Liver (tissue), 9 donors: ENCODE data around the gene RALGPS1. TPM values are rescaled to one million over a fixed set of nuclear protein-coding genes. Genes with fewer than 3 reads are reported as not detected.

ENCODE experiments used
- DNase-seq: peaks from one replicate; pipeline ENCODE4 v3.0.0-alpha.2; 2017; ENCODE audit warnings: low spot score
- H3K27ac ChIP-seq, 2 donors: one replicate each; pipeline ENCODE4 v1.7.0; 2013; ENCODE audit warnings: inconsistent platforms in 2 of 2, low read length in 2 of 2, control low read depth in 1 of 2, low read depth in 1 of 2, mild to moderate bottlenecking in 1 of 2
- H3K27me3 ChIP-seq, 4 donors: one replicate each; pipeline versions ENCODE4 v1.6.1 to v1.7.0; 2013; ENCODE audit warnings: low read length in 3 of 4, inconsistent platforms in 1 of 4, mild to moderate bottlenecking in 1 of 4, moderate library complexity in 1 of 4; ENCODE audit not compliant: control insufficient read depth in 4 of 4, insufficient read depth in 4 of 4
- H3K36me3 ChIP-seq, 4 donors: one replicate each; pipeline versions ENCODE4 v1.6.1 to v1.7.0; 2013; ENCODE audit warnings: low read length in 3 of 4, mild to moderate bottlenecking in 3 of 4, low read depth in 1 of 4, moderate library complexity in 1 of 4; ENCODE audit not compliant: control insufficient read depth in 4 of 4, insufficient read depth in 3 of 4
- H3K4me1 ChIP-seq, 4 donors: one replicate each; pipeline versions ENCODE4 v1.6.1 to v1.7.0; 2013; ENCODE audit warnings: low read length in 3 of 4, mild to moderate bottlenecking in 3 of 4, moderate library complexity in 1 of 4; ENCODE audit not compliant: control insufficient read depth in 4 of 4, insufficient read depth in 4 of 4
- H3K4me3 ChIP-seq, 3 donors: one replicate each; pipeline versions ENCODE4 v1.6.1 to v1.7.0; 2013; ENCODE audit warnings: low read length in 3 of 3, control low read depth in 1 of 3, low read depth in 1 of 3, mild to moderate bottlenecking in 1 of 3
- H3K9ac ChIP-seq, 2 donors: one replicate each; pipeline ENCODE4 v1.7.0; 2013; ENCODE audit warnings: low read length in 2 of 2, mild to moderate bottlenecking in 2 of 2, moderate library complexity in 2 of 2, control low read depth in 1 of 2, low read depth in 1 of 2
- H3K9me3 ChIP-seq, 4 donors: one replicate each; pipeline versions ENCODE4 v1.6.1 to v1.7.0; 2013; ENCODE audit warnings: low read length in 3 of 4; ENCODE audit not compliant: control insufficient read depth in 4 of 4
- ATF3 ChIP-seq: IDR thresholded peaks from 2 replicates; pipeline ENCODE4 v1.6.1; 2016; ENCODE audit warnings: antibody characterized with exemption
- EGR1 ChIP-seq, 2 donors: IDR thresholded peaks; 2 replicates each; pipeline ENCODE4 v1.6.1; 2016 to 2018; ENCODE audit warnings: antibody characterized with exemption in 2 of 2, low read depth in 2 of 2
- FOXA1 ChIP-seq: IDR thresholded peaks from 2 replicates; pipeline ENCODE4 v1.6.1; 2016; ENCODE audit warnings: antibody characterized with exemption
- FOXA2 ChIP-seq: IDR thresholded peaks from 2 replicates; pipeline ENCODE4 v1.6.1; 2016; ENCODE audit warnings: antibody characterized with exemption
- HNF4A ChIP-seq, 2 donors: conservative IDR thresholded peaks; 2 replicates each; pipeline ENCODE4 v1.6.1; 2016; ENCODE audit warnings: antibody characterized with exemption in 2 of 2, mild to moderate bottlenecking in 2 of 2
- MAX ChIP-seq: IDR thresholded peaks from 2 replicates; pipeline ENCODE4 v1.6.1; 2016; ENCODE audit warnings: antibody characterized with exemption
- NR2F2 ChIP-seq: IDR thresholded peaks from 2 replicates; pipeline ENCODE4 v1.6.1; 2016; ENCODE audit warnings: antibody characterized with exemption
- RAD21 ChIP-seq, 2 donors: IDR thresholded peaks; 2 replicates each; pipeline ENCODE4 v1.6.1; 2016; ENCODE audit warnings: antibody characterized with exemption in 2 of 2, mild to moderate bottlenecking in 2 of 2
- YY1 ChIP-seq: IDR thresholded peaks from 2 replicates; pipeline ENCODE4 v1.6.1; 2016; ENCODE audit warnings: antibody characterized with exemption, mild to moderate bottlenecking
- WGBS: extraction: QIAGEN DNeasy Blood & Tissue Kit; methylation state at CpG from one replicate; pipeline ENCODE4 v1.1.7; 2013; 5-methylcytosine and 5-hydroxymethylcytosine counted together
- polyA plus RNA-seq, 2 donors: library from polyadenylated mRNA; stranded (reverse) in 1 of 2; unstranded in 1 of 2; fragments of 200-250 nt in 1 of 2; fragments of >200 nt in 1 of 2; fragmentation: Nextera tagmentation in 1 of 2; extraction: Ambion mirVana in 1 of 2; gene quantifications; one replicate each; pipeline versions ENCODE4 v1.2.1 to v1.2.3, GENCODE V29; 2013 to 2015
- total RNA-seq, 2 donors: library from RNA; depleted of rRNA; stranded (reverse); fragments of >200 nt; gene quantifications; one replicate each; pipeline ENCODE4 v1.2.3, GENCODE V29; 2014
- TF ChIP-seq, protein P1 (sequence below): fragments of 150-350 bp; IDR thresholded peaks from 2 replicates; pipeline ENCODE4 v1.5.1; 2017; ENCODE audit warnings: improper control_type of control experiment, low read depth, low read length; ENCODE audit not compliant: missing input control
- TF ChIP-seq, protein P2 (sequence below): IDR thresholded peaks from 2 replicates; pipeline ENCODE4 v1.6.1; 2016; ENCODE audit warnings: antibody characterized with exemption, mild to moderate bottlenecking
- donor health status: healthy.
- donor health status: healthy.
- donor health status: healthy.
- donor health status: healthy.
- donor health status: healthy.

Gene RALGPS1
- total and polyA plus RNA-seq, 4 donors: 1.4 to 2.7 (median 2.0) TPM

DNA sequence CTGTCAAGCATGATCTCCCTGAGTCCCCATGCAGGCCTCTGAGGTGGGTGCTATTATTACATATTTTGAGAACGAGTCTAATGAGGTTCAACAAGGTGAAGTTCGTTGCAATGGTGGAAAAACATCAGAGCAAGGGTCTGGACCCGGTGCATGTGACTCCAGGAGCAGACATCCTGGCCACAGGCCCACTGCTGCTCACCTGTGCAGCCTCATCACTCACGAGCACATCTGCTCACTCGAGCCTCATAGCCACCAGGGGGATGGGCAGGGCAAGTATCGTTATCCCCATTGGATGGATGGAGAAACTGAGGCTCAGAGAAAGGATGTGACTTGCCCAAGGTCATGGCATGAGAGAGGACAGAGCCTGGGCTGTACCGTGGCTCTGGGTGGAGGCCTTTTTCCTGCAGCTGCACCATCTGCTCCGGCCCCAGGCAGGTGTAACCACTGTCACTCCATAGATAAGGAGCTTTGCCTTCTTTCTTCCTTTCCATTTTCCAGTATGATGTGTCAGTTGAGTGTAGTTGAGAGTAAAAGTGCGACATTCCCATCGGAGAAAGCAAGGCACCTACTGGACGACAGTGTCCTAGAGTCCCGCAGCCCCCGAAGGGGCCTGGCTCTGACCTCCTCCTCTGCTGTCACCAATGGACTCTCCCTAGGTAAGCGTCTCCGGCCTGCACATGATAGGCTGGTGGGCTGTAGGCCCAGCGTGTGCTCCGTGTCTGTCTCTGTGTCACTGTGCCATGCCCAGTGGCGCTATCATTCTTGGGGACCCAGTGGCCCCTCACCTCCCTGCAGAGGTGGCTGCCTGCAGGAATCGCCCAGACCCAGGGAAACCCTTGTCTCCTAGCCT is 281.6 kb downstream of the RALGPS1 start:
- Histone ChIP-seq H3K27me3 (no peaks in the 10 kb centered on the region), H3K9me3 (no peaks in the 10 kb centered on the region), H3K9ac (no peak overlapping the region), H3K27ac (no peak overlapping the region), H3K36me3 (no peaks in the 10 kb centered on the region), H3K4me3 (no peak overlapping the region), H3K4me1 (peaks cover 0 to 5% (median 2%) of the 10 kb centered on the region in 4 donors)
- DNase-seq: no peak
- TF ChIP-seq, protein P1, sequence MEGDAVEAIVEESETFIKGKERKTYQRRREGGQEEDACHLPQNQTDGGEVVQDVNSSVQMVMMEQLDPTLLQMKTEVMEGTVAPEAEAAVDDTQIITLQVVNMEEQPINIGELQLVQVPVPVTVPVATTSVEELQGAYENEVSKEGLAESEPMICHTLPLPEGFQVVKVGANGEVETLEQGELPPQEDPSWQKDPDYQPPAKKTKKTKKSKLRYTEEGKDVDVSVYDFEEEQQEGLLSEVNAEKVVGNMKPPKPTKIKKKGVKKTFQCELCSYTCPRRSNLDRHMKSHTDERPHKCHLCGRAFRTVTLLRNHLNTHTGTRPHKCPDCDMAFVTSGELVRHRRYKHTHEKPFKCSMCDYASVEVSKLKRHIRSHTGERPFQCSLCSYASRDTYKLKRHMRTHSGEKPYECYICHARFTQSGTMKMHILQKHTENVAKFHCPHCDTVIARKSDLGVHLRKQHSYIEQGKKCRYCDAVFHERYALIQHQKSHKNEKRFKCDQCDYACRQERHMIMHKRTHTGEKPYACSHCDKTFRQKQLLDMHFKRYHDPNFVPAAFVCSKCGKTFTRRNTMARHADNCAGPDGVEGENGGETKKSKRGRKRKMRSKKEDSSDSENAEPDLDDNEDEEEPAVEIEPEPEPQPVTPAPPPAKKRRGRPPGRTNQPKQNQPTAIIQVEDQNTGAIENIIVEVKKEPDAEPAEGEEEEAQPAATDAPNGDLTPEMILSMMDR: no peak
- TF ChIP-seq, protein P2, sequence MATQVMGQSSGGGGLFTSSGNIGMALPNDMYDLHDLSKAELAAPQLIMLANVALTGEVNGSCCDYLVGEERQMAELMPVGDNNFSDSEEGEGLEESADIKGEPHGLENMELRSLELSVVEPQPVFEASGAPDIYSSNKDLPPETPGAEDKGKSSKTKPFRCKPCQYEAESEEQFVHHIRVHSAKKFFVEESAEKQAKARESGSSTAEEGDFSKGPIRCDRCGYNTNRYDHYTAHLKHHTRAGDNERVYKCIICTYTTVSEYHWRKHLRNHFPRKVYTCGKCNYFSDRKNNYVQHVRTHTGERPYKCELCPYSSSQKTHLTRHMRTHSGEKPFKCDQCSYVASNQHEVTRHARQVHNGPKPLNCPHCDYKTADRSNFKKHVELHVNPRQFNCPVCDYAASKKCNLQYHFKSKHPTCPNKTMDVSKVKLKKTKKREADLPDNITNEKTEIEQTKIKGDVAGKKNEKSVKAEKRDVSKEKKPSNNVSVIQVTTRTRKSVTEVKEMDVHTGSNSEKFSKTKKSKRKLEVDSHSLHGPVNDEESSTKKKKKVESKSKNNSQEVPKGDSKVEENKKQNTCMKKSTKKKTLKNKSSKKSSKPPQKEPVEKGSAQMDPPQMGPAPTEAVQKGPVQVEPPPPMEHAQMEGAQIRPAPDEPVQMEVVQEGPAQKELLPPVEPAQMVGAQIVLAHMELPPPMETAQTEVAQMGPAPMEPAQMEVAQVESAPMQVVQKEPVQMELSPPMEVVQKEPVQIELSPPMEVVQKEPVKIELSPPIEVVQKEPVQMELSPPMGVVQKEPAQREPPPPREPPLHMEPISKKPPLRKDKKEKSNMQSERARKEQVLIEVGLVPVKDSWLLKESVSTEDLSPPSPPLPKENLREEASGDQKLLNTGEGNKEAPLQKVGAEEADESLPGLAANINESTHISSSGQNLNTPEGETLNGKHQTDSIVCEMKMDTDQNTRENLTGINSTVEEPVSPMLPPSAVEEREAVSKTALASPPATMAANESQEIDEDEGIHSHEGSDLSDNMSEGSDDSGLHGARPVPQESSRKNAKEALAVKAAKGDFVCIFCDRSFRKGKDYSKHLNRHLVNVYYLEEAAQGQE: no peak
- TF ChIP-seq FOXA2 (no peak), ATF3 (no peak), NR2F2 (no peak), RAD21 (IDR thresholded peaks at IDR 0.05) (no peak), HNF4A (conservative IDR thresholded peaks at IDR 0.05) (no peak), EGR1 (IDR thresholded peaks at IDR 0.05; ENCODE audit: low read depth in 2 of 2) (no peak), YY1 (no peak), FOXA1 (no peak)
- WGBS: 95% methylated on average over 19 of the region's 19 CpGs

- WGBS: 75% methylated on average over 3 of the region's 3 CpGs
- H3K9ac ChIP-seq: no peak overlapping the region
- no peak for TF ChIP-seq EGR1 (IDR thresholded peaks at IDR 0.05; ENCODE audit: low read depth in 2 of 2)
- no peak for TF ChIP-seq MAX
- no peak overlapping the region for H3K4me3 ChIP-seq
- H3K36me3 ChIP-seq: no peaks in the 10 kb centered on the region
- peaks cover 0 to 5% (median 2%) of the 10 kb centered on the region in 4 donors for H3K4me1 ChIP-seq
- H3K27me3 ChIP-seq: no peaks in the 10 kb centered on the region
- H3K9me3 ChIP-seq: no peaks in the 10 kb centered on the region
- no peak overlapping the region for H3K27ac ChIP-seq
- DNase-seq: no peak
These were observed 282.2 kb downstream of the RALGPS1 start for GRCh38 chr9:127196826-127197145.
